ENCODE data around the gene PGAP1. TPM values are rescaled to one million over a fixed set of nuclear protein-coding genes. Genes with fewer than 3 reads are reported as not detected.

The PGAP1 gene
- total RNA-seq, 1 experiment from 2014 or later: 6.5 TPM

DNA sequence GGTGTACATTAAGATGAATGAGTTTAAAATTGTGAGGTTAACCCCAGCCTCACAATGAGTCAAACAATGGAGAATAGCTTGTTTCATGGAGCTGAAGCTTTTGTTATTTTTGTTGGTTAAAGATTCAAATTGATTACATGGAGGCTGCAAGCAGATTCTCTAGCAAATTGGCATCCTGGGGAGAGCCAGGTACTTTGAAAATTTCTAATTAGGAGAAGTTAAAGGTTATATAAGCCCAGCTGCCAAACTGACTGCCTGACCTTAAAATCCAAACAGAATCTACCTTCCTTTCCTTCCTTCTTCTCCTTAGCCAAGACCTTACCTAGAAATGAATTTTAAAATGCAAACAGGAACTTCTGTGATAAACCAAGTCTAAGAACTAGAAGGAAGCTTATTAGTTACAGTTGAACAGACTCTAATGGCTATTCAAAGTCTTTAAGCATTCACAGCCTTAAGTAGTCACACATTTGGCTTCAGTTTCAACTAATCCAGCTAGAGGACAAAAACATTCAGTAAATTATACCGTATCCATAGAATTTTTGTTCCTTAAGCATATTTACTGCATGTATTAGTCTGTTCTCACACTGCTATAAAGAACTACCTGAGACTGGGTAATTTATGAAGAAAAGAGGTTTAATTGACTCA is 31.5 kb upstream of the PGAP1 start:
- H3K27me3 ChIP-seq (ENCODE audit: insufficient read depth, low read depth): no peaks in the 10 kb centered on the region
- TF ChIP-seq EZH2 (IDR thresholded peaks at IDR 0.05; ENCODE audit: low read depth): no peak
- TF ChIP-seq CTCF (conservative IDR thresholded peaks at IDR 0.05): no peak
- H3K4me3 ChIP-seq: no peak overlapping the region
- H3F3A ChIP-seq (ENCODE audit: insufficient read depth, low read depth): no peaks in the 10 kb centered on the region
- BruUV-seq (replicated peaks): no TSS peak
- H3K9me2 ChIP-seq (ENCODE audit: insufficient read depth): no peaks in the 10 kb centered on the region
- no peaks in the 10 kb centered on the region for H3K9me3 ChIP-seq (ENCODE audit: insufficient read depth, low read depth)
- no peaks in the 10 kb centered on the region for H3K79me2 ChIP-seq (ENCODE audit: low read depth)
- no peak for DNase-seq
- H3K27ac ChIP-seq: no peak overlapping the region
- ChIA-PET POLR2A (ENCODE audit: unreplicated experiment) (no interaction called here), CTCF (no interaction called here)
- intact Hi-C loops (cut with micrococcal nuclease; ENCODE audit: unreplicated experiment): no loop called here
- no peaks in the 10 kb centered on the region for H3K4me1 ChIP-seq (replicated peaks; ENCODE audit: insufficient read depth)
- no peaks in the 10 kb centered on the region for H3K36me3 ChIP-seq (ENCODE audit: low read depth)
- no peak overlapping the region for H3K4me2 ChIP-seq
- no peaks in the 10 kb centered on the region for H4K20me1 ChIP-seq (ENCODE audit: insufficient read depth)
- H2AFZ ChIP-seq: no peak overlapping the region

GRCh38 chr2:196957442-196957841 is 30.9 kb upstream of the PGAP1 start:
- no peaks in the 10 kb centered on the region for H3K4me1 ChIP-seq (replicated peaks; ENCODE audit: insufficient read depth)
- no peak overlapping the region for H3K4me3 ChIP-seq
- no peak overlapping the region for H2AFZ ChIP-seq
- no peak for TF ChIP-seq EZH2 (IDR thresholded peaks at IDR 0.05; ENCODE audit: low read depth)
- no peak for TF ChIP-seq CTCF (conservative IDR thresholded peaks at IDR 0.05)
- no peak overlapping the region for H3K4me2 ChIP-seq
- H3K9me3 ChIP-seq (ENCODE audit: insufficient read depth, low read depth): no peaks in the 10 kb centered on the region
- no peak for DNase-seq
- H4K20me1 ChIP-seq (ENCODE audit: insufficient read depth): no peaks in the 10 kb centered on the region
- H3F3A ChIP-seq (ENCODE audit: insufficient read depth, low read depth): no peaks in the 10 kb centered on the region
- ChIA-PET CTCF (no interaction called here), POLR2A (ENCODE audit: unreplicated experiment) (no interaction called here)
- no peak overlapping the region for H3K27ac ChIP-seq
- H3K36me3 ChIP-seq (ENCODE audit: low read depth): no peaks in the 10 kb centered on the region
- no peaks in the 10 kb centered on the region for H3K9me2 ChIP-seq (ENCODE audit: insufficient read depth)
- H3K27me3 ChIP-seq (ENCODE audit: insufficient read depth, low read depth): no peaks in the 10 kb centered on the region
- intact Hi-C loops (cut with micrococcal nuclease; ENCODE audit: unreplicated experiment): no loop called here
- no peaks in the 10 kb centered on the region for H3K79me2 ChIP-seq (ENCODE audit: low read depth)
- BruUV-seq (replicated peaks): no TSS peak

DNA sequence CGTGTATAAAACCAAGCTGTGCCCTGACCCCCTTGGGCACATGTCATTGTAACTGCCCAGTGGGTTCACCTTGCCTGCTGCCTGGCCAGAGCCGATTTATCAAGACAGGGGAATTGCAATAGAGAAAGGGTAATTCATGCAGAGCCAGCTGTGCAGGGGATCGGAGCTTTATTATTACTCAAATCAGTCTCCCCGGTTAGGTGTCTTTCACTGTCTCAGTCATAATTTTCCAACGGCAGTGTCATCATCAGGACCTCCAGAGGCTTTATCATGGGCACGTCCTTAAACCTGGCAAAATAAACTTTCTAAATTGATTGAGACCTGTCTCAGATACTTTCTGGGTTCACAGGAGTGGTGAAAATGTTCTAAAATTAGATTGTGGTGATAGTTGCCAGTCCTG is 29.6 kb upstream of the PGAP1 start:
- Histone ChIP-seq H3F3A (ENCODE audit: insufficient read depth, low read depth) (no peaks in the 10 kb centered on the region), H4K20me1 (ENCODE audit: insufficient read depth) (no peaks in the 10 kb centered on the region), H2AFZ (no peak overlapping the region), H3K79me2 (ENCODE audit: low read depth) (no peaks in the 10 kb centered on the region), H3K4me1 (replicated peaks; ENCODE audit: insufficient read depth) (no peaks in the 10 kb centered on the region), H3K27ac (no peak overlapping the region), H3K36me3 (ENCODE audit: low read depth) (no peaks in the 10 kb centered on the region), H3K9me3 (ENCODE audit: insufficient read depth, low read depth) (no peaks in the 10 kb centered on the region), H3K4me2 (no peak overlapping the region), H3K4me3 (no peak overlapping the region), H3K27me3 (ENCODE audit: insufficient read depth, low read depth) (no peaks in the 10 kb centered on the region), H3K9me2 (ENCODE audit: insufficient read depth) (no peaks in the 10 kb centered on the region)
- intact Hi-C loops (cut with micrococcal nuclease; ENCODE audit: unreplicated experiment): no loop called here
- TF ChIP-seq EZH2 (IDR thresholded peaks at IDR 0.05; ENCODE audit: low read depth) (no peak), CTCF (conservative IDR thresholded peaks at IDR 0.05) (no peak)
- ChIA-PET CTCF (no interaction called here), POLR2A (ENCODE audit: unreplicated experiment) (no interaction called here)
- no peak for DNase-seq
- BruUV-seq (replicated peaks): no TSS peak
